Measurements from ENCODE around the gene SENP8. TPM values are rescaled to one million over a fixed set of nuclear protein-coding genes. Genes with fewer than 3 reads are reported as not detected.

SENP8 gene
- total and polyA plus RNA-seq, 2 of the 13 experiments (the other 11 are each of a cell fraction or from before 2014, with no cell fraction given), result 2.7 to 3.0 TPM

DNA sequence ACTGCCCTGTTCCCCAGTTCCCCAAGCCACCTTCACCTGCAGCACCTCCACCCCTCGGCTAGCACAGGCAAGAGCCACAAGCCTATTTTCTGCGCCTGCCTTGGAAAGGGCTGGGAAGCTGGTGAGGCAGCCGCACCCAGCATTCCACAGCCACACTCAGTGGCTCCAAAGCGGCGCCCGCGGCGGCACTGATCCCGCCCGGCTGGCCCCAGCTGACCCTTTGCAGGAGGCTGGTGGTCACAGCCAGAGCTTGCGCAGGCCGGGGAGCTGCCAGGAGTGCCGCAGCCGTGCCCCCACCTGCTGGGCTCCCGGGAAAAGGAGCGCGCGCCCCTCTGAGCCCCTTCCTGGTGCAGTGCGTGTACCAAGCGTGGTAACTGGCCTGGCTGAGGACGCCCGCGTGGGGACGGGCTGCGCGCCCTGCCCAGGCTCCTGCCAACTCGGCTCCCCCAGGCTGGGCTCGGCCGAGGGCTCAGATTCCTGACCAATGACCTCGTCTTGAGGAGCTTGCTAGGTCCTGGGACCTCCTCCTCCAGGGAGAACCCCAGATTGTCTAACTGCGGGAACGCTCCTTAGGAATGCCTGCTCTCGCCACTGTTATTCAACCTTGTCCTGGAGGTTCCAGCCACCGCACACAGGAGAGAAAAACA is 66.1 kb downstream of the SENP8 start (continued):
- TF ChIP-seq MBD4 (IDR thresholded peaks at IDR 0.05; ENCODE audit: borderline replicate concordance, low read length), result no peak
- TF ChIP-seq RCOR2 (CRISPR knock-in tag; IDR thresholded peaks at IDR 0.05), result 0 out of 2 replicates have a peak, but pooled peaks have one; percentile 14
- no peak for TF ChIP-seq SPEN (CRISPR knock-in tag; IDR thresholded peaks at IDR 0.05; ENCODE audit: low read depth)
- no peak for TF ChIP-seq ZBTB42 (CRISPR knock-in tag; IDR thresholded peaks at IDR 0.05)
- TF ChIP-seq NBN (conservative IDR thresholded peaks at IDR 0.05), result no peak
- no peak for TF ChIP-seq ZNF552 (CRISPR knock-in tag; IDR thresholded peaks at IDR 0.05; ENCODE audit: borderline replicate concordance)
- no peak for TF ChIP-seq MXD4 (CRISPR knock-in tag; IDR thresholded peaks at IDR 0.05)
- TF ChIP-seq ZFP37 (CRISPR knock-in tag; IDR thresholded peaks at IDR 0.05; ENCODE audit: borderline replicate concordance), result no peak
- no peak for TF ChIP-seq ZNF674 (CRISPR knock-in tag; IDR thresholded peaks at IDR 0.05; ENCODE audit: low read depth)
- no peak for TF ChIP-seq AGO2 (optimal IDR thresholded peaks at IDR 0.05; ENCODE audit: low read depth, low read length)
- TF ChIP-seq ZNF138 (CRISPR knock-in tag; IDR thresholded peaks at IDR 0.05; ENCODE audit: low read depth), result no peak
- no peak for TF ChIP-seq ZSCAN29 (CRISPR knock-in tag; conservative IDR thresholded peaks at IDR 0.05)
- TF ChIP-seq, protein P1, sequence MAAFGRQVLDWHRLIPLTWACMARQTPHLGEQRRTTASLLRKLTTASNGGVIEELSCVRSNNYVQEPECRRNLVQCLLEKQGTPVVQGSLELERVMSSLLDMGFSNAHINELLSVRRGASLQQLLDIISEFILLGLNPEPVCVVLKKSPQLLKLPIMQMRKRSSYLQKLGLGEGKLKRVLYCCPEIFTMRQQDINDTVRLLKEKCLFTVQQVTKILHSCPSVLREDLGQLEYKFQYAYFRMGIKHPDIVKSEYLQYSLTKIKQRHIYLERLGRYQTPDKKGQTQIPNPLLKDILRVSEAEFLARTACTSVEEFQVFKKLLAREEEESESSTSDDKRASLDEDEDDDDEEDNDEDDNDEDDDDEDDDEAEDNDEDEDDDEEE (CRISPR knock-in tag; IDR thresholded peaks at IDR 0.05), result no peak
- TF ChIP-seq, protein P2, sequence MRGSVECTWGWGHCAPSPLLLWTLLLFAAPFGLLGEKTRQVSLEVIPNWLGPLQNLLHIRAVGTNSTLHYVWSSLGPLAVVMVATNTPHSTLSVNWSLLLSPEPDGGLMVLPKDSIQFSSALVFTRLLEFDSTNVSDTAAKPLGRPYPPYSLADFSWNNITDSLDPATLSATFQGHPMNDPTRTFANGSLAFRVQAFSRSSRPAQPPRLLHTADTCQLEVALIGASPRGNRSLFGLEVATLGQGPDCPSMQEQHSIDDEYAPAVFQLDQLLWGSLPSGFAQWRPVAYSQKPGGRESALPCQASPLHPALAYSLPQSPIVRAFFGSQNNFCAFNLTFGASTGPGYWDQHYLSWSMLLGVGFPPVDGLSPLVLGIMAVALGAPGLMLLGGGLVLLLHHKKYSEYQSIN (CRISPR knock-in tag; IDR thresholded peaks at IDR 0.05; ENCODE audit: borderline replicate concordance), result no peak
- TF ChIP-seq ZNF562 (CRISPR knock-in tag; IDR thresholded peaks at IDR 0.05; ENCODE audit: borderline replicate concordance), result no peak
- TF ChIP-seq ZNF713 (CRISPR knock-in tag; IDR thresholded peaks at IDR 0.05), result no peak
- peak; percentile 19 for TF ChIP-seq SALL1 (CRISPR knock-in tag; IDR thresholded peaks at IDR 0.05)
- TF ChIP-seq RBM39 (IDR thresholded peaks at IDR 0.05; ENCODE audit: low read depth, low read length, poor library complexity, severe bottlenecking), result no peak
- TF ChIP-seq, protein P3, sequence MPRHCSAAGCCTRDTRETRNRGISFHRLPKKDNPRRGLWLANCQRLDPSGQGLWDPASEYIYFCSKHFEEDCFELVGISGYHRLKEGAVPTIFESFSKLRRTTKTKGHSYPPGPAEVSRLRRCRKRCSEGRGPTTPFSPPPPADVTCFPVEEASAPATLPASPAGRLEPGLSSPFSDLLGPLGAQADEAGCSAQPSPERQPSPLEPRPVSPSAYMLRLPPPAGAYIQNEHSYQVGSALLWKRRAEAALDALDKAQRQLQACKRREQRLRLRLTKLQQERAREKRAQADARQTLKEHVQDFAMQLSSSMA (CRISPR knock-in tag; IDR thresholded peaks at IDR 0.05), result no peak
- TF ChIP-seq TOPORS (CRISPR knock-in tag; IDR thresholded peaks at IDR 0.05), result no peak
- TF ChIP-seq, protein P4, sequence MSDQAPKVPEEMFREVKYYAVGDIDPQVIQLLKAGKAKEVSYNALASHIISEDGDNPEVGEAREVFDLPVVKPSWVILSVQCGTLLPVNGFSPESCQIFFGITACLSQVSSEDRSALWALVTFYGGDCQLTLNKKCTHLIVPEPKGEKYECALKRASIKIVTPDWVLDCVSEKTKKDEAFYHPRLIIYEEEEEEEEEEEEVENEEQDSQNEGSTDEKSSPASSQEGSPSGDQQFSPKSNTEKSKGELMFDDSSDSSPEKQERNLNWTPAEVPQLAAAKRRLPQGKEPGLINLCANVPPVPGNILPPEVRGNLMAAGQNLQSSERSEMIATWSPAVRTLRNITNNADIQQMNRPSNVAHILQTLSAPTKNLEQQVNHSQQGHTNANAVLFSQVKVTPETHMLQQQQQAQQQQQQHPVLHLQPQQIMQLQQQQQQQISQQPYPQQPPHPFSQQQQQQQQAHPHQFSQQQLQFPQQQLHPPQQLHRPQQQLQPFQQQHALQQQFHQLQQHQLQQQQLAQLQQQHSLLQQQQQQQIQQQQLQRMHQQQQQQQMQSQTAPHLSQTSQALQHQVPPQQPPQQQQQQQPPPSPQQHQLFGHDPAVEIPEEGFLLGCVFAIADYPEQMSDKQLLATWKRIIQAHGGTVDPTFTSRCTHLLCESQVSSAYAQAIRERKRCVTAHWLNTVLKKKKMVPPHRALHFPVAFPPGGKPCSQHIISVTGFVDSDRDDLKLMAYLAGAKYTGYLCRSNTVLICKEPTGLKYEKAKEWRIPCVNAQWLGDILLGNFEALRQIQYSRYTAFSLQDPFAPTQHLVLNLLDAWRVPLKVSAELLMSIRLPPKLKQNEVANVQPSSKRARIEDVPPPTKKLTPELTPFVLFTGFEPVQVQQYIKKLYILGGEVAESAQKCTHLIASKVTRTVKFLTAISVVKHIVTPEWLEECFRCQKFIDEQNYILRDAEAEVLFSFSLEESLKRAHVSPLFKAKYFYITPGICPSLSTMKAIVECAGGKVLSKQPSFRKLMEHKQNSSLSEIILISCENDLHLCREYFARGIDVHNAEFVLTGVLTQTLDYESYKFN (CRISPR knock-in tag; conservative IDR thresholded peaks at IDR 0.05), result 0 out of 2 replicates have a peak, but pooled peaks have one; percentile 16

All from HepG2 (cell line).